Measurements from ENCODE around the gene ILRUN. TPM values are rescaled to one million over a fixed set of nuclear protein-coding genes. Genes with fewer than 3 reads are reported as not detected.
A peak's percentile ranks its signal among the peaks of the same experiment; 100 is the strongest.

ILRUN gene
- total and polyA plus RNA-seq, 9 of the 15 experiments (the other 6 are each of a cell fraction or from before 2014, with no cell fraction given) = 24.9 to 78.9 (median 53.4) TPM

DNA sequence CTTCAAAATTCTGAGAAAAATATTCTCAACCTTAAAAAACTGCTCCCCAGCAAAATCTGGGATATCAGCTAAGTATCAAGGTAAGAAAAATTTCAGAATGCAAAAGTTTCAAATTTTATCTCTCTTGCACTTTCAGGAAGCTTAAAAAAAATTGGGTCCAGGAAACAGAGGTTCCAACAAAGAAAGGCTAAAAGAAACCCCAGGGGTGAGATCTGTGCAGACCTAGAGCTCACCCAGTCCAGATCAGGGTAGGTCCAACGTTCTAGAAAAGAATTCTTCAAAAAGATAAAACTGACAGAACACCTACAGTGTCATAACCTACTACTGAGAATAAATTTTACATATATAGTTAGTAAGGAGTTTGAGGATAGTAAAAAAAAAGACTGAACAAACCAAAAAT is 23.5 kb downstream of the ILRUN start:
- H3K9me3 ChIP-seq (replicated peaks; ENCODE audit: control insufficient read depth, insufficient read depth, low read depth, low read length) = no peaks in the 10 kb centered on the region
- ATAC-seq = peak; percentile 29; the same call in 2 of the 3 replicates
- peak overlapping the region; percentile 82; the same call in 1 of the 3 replicates for H3K27ac ChIP-seq (ENCODE audit: extremely low read depth, low read depth, low read length)
- no peaks in the 10 kb centered on the region for H3K9me1 ChIP-seq (ENCODE audit: control insufficient read depth, insufficient read depth, low read length)
- H3K36me3 ChIP-seq (ENCODE audit: control insufficient read depth, insufficient read depth, low read length) = peaks cover 24% of the 10 kb centered on the region; the same call in 2 of the 3 replicates
- no peak overlapping the region for H3K4me2 ChIP-seq (ENCODE audit: insufficient read depth, low read length)
- DNase-seq (ENCODE audit: extremely low read depth in 1 of 4, low spot score in 3 of 4) = no peak
- POLR2A ChIA-PET = interaction anchor here (0.9 to 3.6 kb wide), 5 partner anchors 9 to 119 kb away, joined by 3 to 15 read pairs (median 4); partner anchors contain the start of genes BLTP3A and ILRUN
- H3K9ac ChIP-seq (ENCODE audit: insufficient read depth in 1 of 2, low read depth in 2 of 2, low read length in 2 of 2) = peak overlapping the region in 1 of 2 experiments; percentile 1; a peak in 1 of 4 replicates
- CTCF ChIA-PET (ENCODE audit: low intra/inter-chr PET ratio) = no interaction called here
- no peaks in the 10 kb centered on the region; the same call in 1 of the 2 replicates for H4K20me1 ChIP-seq (replicated peaks; ENCODE audit: control insufficient read depth, insufficient read depth, low read length)
- no peak overlapping the region for H3K4me3 ChIP-seq
- in situ Hi-C loops (cut with MboI) (no loop called here), intact Hi-C loops (cut with micrococcal nuclease) (no loop called here)
- peaks cover 15 to 31% of the 10 kb centered on the region in 2 experiments for H3K4me1 ChIP-seq (replicated peaks in 1 of 2; ENCODE audit: control insufficient read depth in 2 of 2, insufficient read depth in 2 of 2, low read length in 2 of 2)
- no peak overlapping the region for H2AFZ ChIP-seq (ENCODE audit: low read depth, low read length)
- whole genome bisulfite sequencing (ENCODE audit: insufficient coverage, low coverage, missing lambda C conversion rate) = 0% methylated on average over 1 of the region's 1 CpG
- no peak for FAIRE-seq
- BruUV-seq (replicated peaks) = no TSS peak
- TF ChIP-seq SRSF9 (IDR thresholded peaks at IDR 0.05; ENCODE audit: borderline replicate concordance, low read depth, low read length) = no peak
- no peak for TF ChIP-seq TBL1XR1 (IDR thresholded peaks at IDR 0.05; ENCODE audit: low read length in 2 of 2)
- no peak for TF ChIP-seq ZNF239 (CRISPR knock-in tag; IDR thresholded peaks at IDR 0.05)
- TF ChIP-seq ZSCAN32 (CRISPR knock-in tag; IDR thresholded peaks at IDR 0.05) = no peak
- no peak for TF ChIP-seq MIER1 (IDR thresholded peaks at IDR 0.05; ENCODE audit: low read depth)
- TF ChIP-seq ZNF507 (tag; conservative IDR thresholded peaks at IDR 0.05) = no peak
- TF ChIP-seq, protein P1, sequence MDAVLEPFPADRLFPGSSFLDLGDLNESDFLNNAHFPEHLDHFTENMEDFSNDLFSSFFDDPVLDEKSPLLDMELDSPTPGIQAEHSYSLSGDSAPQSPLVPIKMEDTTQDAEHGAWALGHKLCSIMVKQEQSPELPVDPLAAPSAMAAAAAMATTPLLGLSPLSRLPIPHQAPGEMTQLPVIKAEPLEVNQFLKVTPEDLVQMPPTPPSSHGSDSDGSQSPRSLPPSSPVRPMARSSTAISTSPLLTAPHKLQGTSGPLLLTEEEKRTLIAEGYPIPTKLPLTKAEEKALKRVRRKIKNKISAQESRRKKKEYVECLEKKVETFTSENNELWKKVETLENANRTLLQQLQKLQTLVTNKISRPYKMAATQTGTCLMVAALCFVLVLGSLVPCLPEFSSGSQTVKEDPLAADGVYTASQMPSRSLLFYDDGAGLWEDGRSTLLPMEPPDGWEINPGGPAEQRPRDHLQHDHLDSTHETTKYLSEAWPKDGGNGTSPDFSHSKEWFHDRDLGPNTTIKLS (IDR thresholded peaks at IDR 0.05; ENCODE audit: borderline replicate concordance, low read depth) = 0 out of 2 replicates have a peak, but pooled peaks have one; percentile 10
- H3K79me2 ChIP-seq (ENCODE audit: control insufficient read depth, insufficient read depth, low read length) = peaks cover 96% of the 10 kb centered on the region
- H3K27me3 ChIP-seq (ENCODE audit: control insufficient read depth in 2 of 2, insufficient read depth in 2 of 2, low read length in 2 of 2) = no peaks in the 10 kb centered on the region

Measured in K562 (cell line).